Common myeloid progenitor, CD34-positive (primary cell): ENCODE data around the gene RCAN2.

ENCODE experiments used
- CTCF ChIA-PET: fragments of 350-600 bp; sonication (Branson Sonifier 250); formaldehyde crosslinking; loops from one replicate; lab custom pipeline; 2021; ENCODE audit warnings: antibody characterized with exemption; lab: Charles Lee
- POLR2A ChIA-PET: fragments of 350-600 bp; sonication (Branson Sonifier 250); formaldehyde crosslinking; loops from one replicate; lab custom pipeline; 2021; ENCODE audit warnings: antibody characterized with exemption; lab: Charles Lee
- DNase-seq, 3 donors: peaks; one replicate each; pipeline versions ENCODE4 v3.0.0 to v3.0.0-alpha.2; 2013
- H3K27ac ChIP-seq, 2 experiments: 1 replicate in 1 of 2; 2 replicates in 1 of 2; pipeline ENCODE4 v1.7.0; 2013; ENCODE audit warnings: inconsistent platforms in 2 of 2, low read length in 2 of 2, mild to moderate bottlenecking in 2 of 2, low read depth in 1 of 2, moderate library complexity in 1 of 2; ENCODE audit not compliant: severe bottlenecking in 2 of 2, insufficient read depth in 1 of 2, poor library complexity in 1 of 2
- H3K27me3 ChIP-seq, 5 experiments: replicated peaks in 2 of 5; 1 replicate in 3 of 5; 2 replicates in 2 of 5; pipeline versions ENCODE4 v1.6.1 to v1.7.0; 2013; ENCODE audit warnings: low read length in 4 of 5, mild to moderate bottlenecking in 2 of 5, moderate library complexity in 2 of 5, inconsistent platforms in 1 of 5; ENCODE audit not compliant: insufficient read depth in 5 of 5, control insufficient read depth in 4 of 5
- H3K36me3 ChIP-seq, 4 experiments: 1 replicate in 2 of 4; 2 replicates in 2 of 4; pipeline versions ENCODE4 v1.6.1 to v1.7.0; 2013; ENCODE audit warnings: low read length in 3 of 4, control low read depth in 1 of 4, mild to moderate bottlenecking in 1 of 4; ENCODE audit not compliant: control insufficient read depth in 4 of 4, insufficient read depth in 4 of 4
- H3K4me1 ChIP-seq, 4 experiments: 1 replicate in 3 of 4; 2 replicates in 1 of 4; pipeline versions ENCODE4 v1.6.1 to v1.7.1; 2013; ENCODE audit warnings: low read length in 3 of 4, mild to moderate bottlenecking in 3 of 4, control low read depth in 1 of 4, inconsistent platforms in 1 of 4, moderate library complexity in 1 of 4; ENCODE audit not compliant: control insufficient read depth in 4 of 4, insufficient read depth in 4 of 4; ENCODE audit errors: control extremely low read depth in 1 of 4
- H3K4me3 ChIP-seq, 7 experiments: 1 replicate in 4 of 7; 2 replicates in 3 of 7; pipeline versions ENCODE4 v1.5.1 to v1.7.0; 2013; ENCODE audit warnings: mild to moderate bottlenecking in 7 of 7, low read length in 6 of 7, moderate library complexity in 6 of 7, inconsistent platforms in 2 of 7, low read depth in 2 of 7, control low read depth in 1 of 7; ENCODE audit not compliant: insufficient read depth in 4 of 7, control insufficient read depth in 1 of 7; ENCODE audit errors: extremely low read depth in 1 of 7
- H3K9me3 ChIP-seq, 5 experiments: 1 replicate in 4 of 5; 2 replicates in 1 of 5; pipeline versions ENCODE4 v1.6.1 to v1.7.1; 2013; ENCODE audit warnings: low read length in 4 of 5, mild to moderate bottlenecking in 2 of 5, inconsistent platforms in 1 of 5, low read depth in 1 of 5, moderate library complexity in 1 of 5; ENCODE audit not compliant: control insufficient read depth in 4 of 5, insufficient read depth in 2 of 5; ENCODE audit errors: control extremely low read depth in 1 of 5
- WGBS: methylation state at CpG from one replicate; pipeline ENCODE4 v1.1.5; 2013; ENCODE audit not compliant: insufficient coverage; 5-methylcytosine and 5-hydroxymethylcytosine counted together

Gene RCAN2

DNA sequence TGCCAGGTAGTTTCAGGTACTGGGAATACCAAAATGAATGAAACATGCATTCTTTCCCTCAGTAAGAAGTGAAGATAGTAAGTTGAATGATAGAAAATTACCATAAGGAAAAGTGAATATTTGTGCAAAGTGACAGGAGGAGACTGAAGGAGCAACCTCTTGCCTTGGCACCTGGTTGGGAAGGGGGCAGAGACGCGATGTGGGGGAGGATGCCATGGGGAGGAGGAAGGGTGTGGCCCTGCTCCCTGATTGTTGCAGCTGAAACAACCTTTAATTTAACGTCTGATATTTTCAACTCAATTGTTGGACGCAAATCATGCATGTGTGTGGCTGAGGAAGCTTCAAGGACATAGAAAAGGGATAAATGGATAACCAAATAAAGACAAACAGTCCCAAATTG, 248.3 kb downstream of the RCAN2 start:
- peaks cover 0 to 2% (median 0%) of the 10 kb centered on the region in 4 experiments for H3K4me1 ChIP-seq
- POLR2A ChIA-PET = no interaction called here
- no peak overlapping the region for H3K4me3 ChIP-seq
- no peaks in the 10 kb centered on the region for H3K9me3 ChIP-seq
- H3K27ac ChIP-seq = no peak overlapping the region
- no peaks in the 10 kb centered on the region for H3K27me3 ChIP-seq
- CTCF ChIA-PET = no interaction called here
- WGBS = 100% methylated on average over 2 of the region's 4 CpGs
- DNase-seq = no peak
- no peaks in the 10 kb centered on the region for H3K36me3 ChIP-seq

- no peaks in the 10 kb centered on the region for H3K9me3 ChIP-seq
- H3K27ac ChIP-seq = no peak overlapping the region
- 67% methylated on average over 3 of the region's 5 CpGs for WGBS
- no peak overlapping the region for H3K4me3 ChIP-seq
- DNase-seq = no peak
- ChIA-PET POLR2A (no interaction called here), CTCF (no interaction called here)
- no peaks in the 10 kb centered on the region for H3K36me3 ChIP-seq
- H3K27me3 ChIP-seq = no peaks in the 10 kb centered on the region
- H3K4me1 ChIP-seq = peaks cover 0 to 2% (median 0%) of the 10 kb centered on the region in 4 experiments
Observed at GRCh38 chr6:46240866-46241565, 250.2 kb downstream of the RCAN2 start.

DNA sequence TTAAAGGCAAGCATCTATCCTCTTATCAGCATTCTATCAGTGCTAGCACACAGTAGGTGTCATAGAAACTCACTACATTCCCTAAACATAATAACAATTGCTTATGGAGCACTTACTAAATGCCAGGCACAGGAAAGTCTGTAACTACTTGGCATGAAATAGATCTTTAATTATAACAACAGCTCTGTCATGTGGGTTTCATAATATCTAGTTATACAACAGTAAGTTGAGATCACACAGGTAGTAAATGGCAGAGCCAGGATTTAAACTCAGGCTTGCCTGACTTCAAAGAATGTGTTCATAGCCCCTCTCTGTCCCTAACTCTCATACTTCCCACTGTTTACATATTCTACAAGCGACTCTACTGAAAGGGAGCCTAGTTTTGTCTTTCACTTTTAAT, 254.5 kb downstream of the RCAN2 start:
- POLR2A ChIA-PET = no interaction called here
- Histone ChIP-seq H3K9me3 (no peaks in the 10 kb centered on the region), H3K27ac (no peak overlapping the region), H3K4me1 (no peaks in the 10 kb centered on the region), H3K27me3 (no peaks in the 10 kb centered on the region), H3K36me3 (no peaks in the 10 kb centered on the region), H3K4me3 (no peak overlapping the region)
- no peak for DNase-seq
- no CpG with 5 or more reads among the region's 1 CpG for WGBS
- CTCF ChIA-PET = interaction anchor here (0.9 kb wide), 1 partner anchor 174 kb away, joined by 3 read pairs; no protein-coding TSS in a partner anchor

GRCh38 chr6:46235242-46235641, 256.0 kb downstream of the RCAN2 start:
- no peak overlapping the region for H3K4me3 ChIP-seq
- H3K27me3 ChIP-seq = no peaks in the 10 kb centered on the region
- no peak overlapping the region for H3K27ac ChIP-seq
- CTCF ChIA-PET = no interaction called here
- peaks cover 0 to 4% (median 0%) of the 10 kb centered on the region in 5 experiments for H3K9me3 ChIP-seq
- no peaks in the 10 kb centered on the region for H3K36me3 ChIP-seq
- no peak for DNase-seq
- WGBS = 100% methylated on average over 3 of the region's 3 CpGs
- no peaks in the 10 kb centered on the region for H3K4me1 ChIP-seq
- POLR2A ChIA-PET = no interaction called here

- Histone ChIP-seq H3K4me1 (no peaks in the 10 kb centered on the region), H3K36me3 (no peaks in the 10 kb centered on the region), H3K27me3 (no peaks in the 10 kb centered on the region), H3K4me3 (no peak overlapping the region), H3K9me3 (peaks cover 0 to 5% (median 0%) of the 10 kb centered on the region in 5 experiments), H3K27ac (no peak overlapping the region)
- POLR2A ChIA-PET = no interaction called here
- DNase-seq = no peak
- WGBS = 100% methylated on average over 2 of the region's 3 CpGs
- CTCF ChIA-PET = no interaction called here
Observed at GRCh38 chr6:46234700-46235099, 256.5 kb downstream of the RCAN2 start.

- DNase-seq = no peak
- no peaks in the 10 kb centered on the region for H3K27me3 ChIP-seq
- no peak overlapping the region for H3K27ac ChIP-seq
- WGBS = 91% methylated on average over 2 of the region's 2 CpGs
- H3K4me3 ChIP-seq = no peak overlapping the region
- H3K4me1 ChIP-seq = no peaks in the 10 kb centered on the region
- ChIA-PET CTCF (no interaction called here), POLR2A (no interaction called here)
- H3K36me3 ChIP-seq = no peaks in the 10 kb centered on the region
- H3K9me3 ChIP-seq = peaks cover 0 to 5% (median 0%) of the 10 kb centered on the region in 5 experiments
Observed at GRCh38 chr6:46234156-46234556, 257.1 kb downstream of the RCAN2 start.

DNA sequence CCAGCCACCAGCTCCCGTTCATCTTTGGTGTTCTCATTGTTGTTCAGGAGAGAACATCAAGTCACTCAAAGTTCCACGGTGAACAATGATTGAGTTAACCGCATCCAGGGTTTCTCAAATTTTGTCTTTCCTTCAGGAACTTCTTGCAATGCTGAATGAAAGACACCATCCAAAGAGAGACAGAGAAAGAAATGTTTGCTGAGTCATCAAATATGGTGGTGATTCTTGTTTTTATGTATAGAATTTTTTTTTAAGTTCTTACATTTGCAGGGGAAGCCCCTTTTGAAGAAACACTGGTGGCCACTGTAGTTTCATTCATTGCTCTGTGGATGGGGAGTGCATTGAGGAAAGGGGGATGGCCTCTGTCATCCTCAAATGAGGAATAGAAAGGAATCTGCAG, 258.1 kb downstream of the RCAN2 start:
- H3K27ac ChIP-seq = no peak overlapping the region
- WGBS = 100% methylated on average over 2 of the region's 3 CpGs

More for the DNA sequence above, 258.1 kb downstream of the RCAN2 start:
- ChIA-PET POLR2A (no interaction called here), CTCF (interaction anchor here (1.1 kb wide), 1 partner anchor 11 kb away, joined by 3 read pairs; no protein-coding TSS in a partner anchor)
- Histone ChIP-seq H3K36me3 (no peaks in the 10 kb centered on the region), H3K9me3 (peaks cover 0 to 5% (median 0%) of the 10 kb centered on the region in 5 experiments), H3K4me1 (no peaks in the 10 kb centered on the region), H3K4me3 (no peak overlapping the region), H3K27me3 (no peaks in the 10 kb centered on the region)
- DNase-seq = no peak
